Caco-2 (cell line): Measurements from ENCODE around the gene CNTNAP5. TPM values are rescaled to one million over a fixed set of nuclear protein-coding genes. Genes with fewer than 3 reads are reported as not detected.

Experiments
- BruUV-seq: library from RNA; stranded (reverse); fragments of 400-500 nt; replicated peaks from 2 replicates; lab custom pipeline; 2021; lab: Mats Ljungman, UMichigan
- CTCF ChIA-PET: fragments of 300-600 bp; sonication (Branson Sonifier 250); formaldehyde crosslinking; loops from one replicate; lab custom pipeline; 2022; ENCODE audit warnings: antibody characterized with exemption; lab: Charles Lee
- POLR2A ChIA-PET: fragments of 300-600 bp; sonication (Branson Sonifier 250); formaldehyde crosslinking; loops from one replicate; lab custom pipeline; 2022; ENCODE audit warnings: antibody characterized with exemption; lab: Charles Lee
- DNase-seq, 2 experiments: peaks; one replicate each; pipeline versions ENCODE4 v3.0.0 to v3.0.0-alpha.2; 2020 to 2022
- H3K27me3 ChIP-seq: replicated peaks from 2 replicates; pipeline ENCODE4 v1.6.0; 2011; ENCODE audit warnings: low read length; ENCODE audit not compliant: control insufficient read depth, insufficient read depth
- H3K36me3 ChIP-seq: 2 replicates; pipeline ENCODE4 v1.5.1; 2011; ENCODE audit warnings: low read length; ENCODE audit not compliant: control insufficient read depth, insufficient read depth
- H3K4me1 ChIP-seq: fragments of 250-450 bp; sonication (Bioruptor Pico); 2 replicates; pipeline ENCODE4 v1.5.1; 2020; ENCODE audit warnings: mild to moderate bottlenecking
- H3K4me3 ChIP-seq: 2 replicates; pipeline ENCODE4 v1.5.1; 2011; ENCODE audit warnings: low read depth, mild to moderate bottlenecking, control low read depth, low read length
- H3K9me3 ChIP-seq: fragments of 250-450 bp; sonication (Bioruptor Pico); 2 replicates; pipeline ENCODE4 v1.5.1; 2020; ENCODE audit warnings: mild to moderate bottlenecking, moderate library complexity
- H3K27ac Mint-ChIP-seq: one replicate; pipeline ENCODE4 v1.8.0; 2022; ENCODE audit warnings: mixed read lengths; ENCODE audit not compliant: unreplicated experiment
- H3K27me3 Mint-ChIP-seq: one replicate; pipeline ENCODE4 v1.8.0; 2022; ENCODE audit warnings: mixed read lengths; ENCODE audit not compliant: insufficient read depth, unreplicated experiment
- H3K36me3 Mint-ChIP-seq: one replicate; pipeline ENCODE4 v1.8.0; 2022; ENCODE audit warnings: mild to moderate bottlenecking, mixed read lengths; ENCODE audit not compliant: insufficient read depth, unreplicated experiment
- H3K4me1 Mint-ChIP-seq: one replicate; pipeline ENCODE4 v1.8.0; 2022; ENCODE audit warnings: low read depth, mixed read lengths; ENCODE audit not compliant: unreplicated experiment
- H3K4me3 Mint-ChIP-seq: one replicate; pipeline ENCODE4 v1.8.0; 2022; ENCODE audit warnings: mild to moderate bottlenecking, moderate library complexity, mixed read lengths; ENCODE audit not compliant: unreplicated experiment
- H3K9me3 Mint-ChIP-seq: one replicate; pipeline ENCODE4 v1.8.0; 2022; ENCODE audit warnings: mixed read lengths; ENCODE audit not compliant: unreplicated experiment
- intact Hi-C: fragments of 100-400 bp; cut with micrococcal nuclease; formaldehyde crosslinking; loops from one replicate; pipeline ENCODE4 v1.10.0; 2022; ENCODE audit not compliant: unreplicated experiment
- total RNA-seq: library from RNA; stranded (reverse); gene quantifications from 2 replicates; pipeline ENCODE4 v1.2.3, GENCODE V29; 2022
- TF ChIP-seq, protein P1 (sequence below), 2 experiments: fragments of 200-600 bp in 1 of 2; IDR thresholded peaks; 1 replicate in 1 of 2; 2 replicates in 1 of 2; pipeline versions ENCODE4 v1.5.1 to v1.8.0; 2011 to 2022; ENCODE audit warnings: antibody characterized with exemption in 1 of 2, control low read depth in 1 of 2, inconsistent platforms in 1 of 2, low read depth in 1 of 2, low read length in 1 of 2, mild to moderate bottlenecking in 1 of 2, moderate library complexity in 1 of 2; ENCODE audit not compliant: insufficient read depth in 1 of 2, severe bottlenecking in 1 of 2, unreplicated experiment in 1 of 2

The CNTNAP5 gene
- total RNA-seq, 1 experiment from 2014 or later, result 0.14 TPM

DNA sequence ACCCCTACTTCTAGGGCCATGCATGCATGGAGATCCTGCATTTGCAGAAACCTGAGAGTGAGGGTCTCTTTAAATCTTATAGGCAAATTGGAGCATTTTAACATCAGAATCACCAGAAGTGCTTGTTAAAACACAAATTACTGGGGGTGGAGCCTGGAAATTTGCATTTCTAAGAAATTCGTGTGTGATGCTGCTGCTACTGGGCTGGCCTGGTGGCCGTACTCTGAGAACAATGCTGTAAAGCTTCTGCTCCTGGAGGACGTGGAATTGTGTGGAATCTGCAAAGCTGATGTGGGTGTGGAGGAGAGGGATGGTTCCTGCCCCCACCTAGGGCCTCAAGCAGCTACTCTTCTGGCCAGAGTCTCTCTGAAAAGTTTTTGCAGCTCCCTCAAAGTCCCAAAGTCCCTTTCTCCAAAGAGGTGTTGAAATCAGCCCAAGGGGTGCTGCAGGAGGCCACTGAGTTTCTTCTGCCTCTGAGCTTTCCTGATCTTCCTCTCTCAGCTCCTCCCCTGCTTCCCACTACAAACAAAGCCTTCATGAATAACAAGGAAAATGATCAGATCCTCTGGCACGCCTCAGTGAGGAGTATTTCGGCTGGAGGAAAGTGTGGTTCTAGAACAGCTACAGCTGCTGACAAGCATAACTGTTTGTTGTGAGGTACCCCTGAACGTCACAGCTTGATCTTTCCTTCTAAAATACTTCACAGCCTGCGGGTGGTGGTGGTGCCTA is 508.3 kb downstream of the CNTNAP5 start:
- Mint-ChIP-seq H3K9me3 (no peaks in the 10 kb centered on the region), H3K36me3 (no peaks in the 10 kb centered on the region), H3K4me1 (no peaks in the 10 kb centered on the region), H3K27me3 (peaks cover 8% of the 10 kb centered on the region), H3K27ac (no peak overlapping the region), H3K4me3 (no peak overlapping the region)
- POLR2A ChIA-PET, result no interaction called here
- H3K27me3 ChIP-seq, result no peaks in the 10 kb centered on the region; the same call in 1 of the 2 replicates
- H3K4me3 ChIP-seq, result no peak overlapping the region
- CTCF ChIA-PET, result no interaction called here
- no peak for DNase-seq
- intact Hi-C loops, result loop anchor here (1.0 to 10.0 kb wide), 2 partner anchors 25 to 509 kb away; partner anchors contain the start of gene CNTNAP5
- TF ChIP-seq, protein P1, sequence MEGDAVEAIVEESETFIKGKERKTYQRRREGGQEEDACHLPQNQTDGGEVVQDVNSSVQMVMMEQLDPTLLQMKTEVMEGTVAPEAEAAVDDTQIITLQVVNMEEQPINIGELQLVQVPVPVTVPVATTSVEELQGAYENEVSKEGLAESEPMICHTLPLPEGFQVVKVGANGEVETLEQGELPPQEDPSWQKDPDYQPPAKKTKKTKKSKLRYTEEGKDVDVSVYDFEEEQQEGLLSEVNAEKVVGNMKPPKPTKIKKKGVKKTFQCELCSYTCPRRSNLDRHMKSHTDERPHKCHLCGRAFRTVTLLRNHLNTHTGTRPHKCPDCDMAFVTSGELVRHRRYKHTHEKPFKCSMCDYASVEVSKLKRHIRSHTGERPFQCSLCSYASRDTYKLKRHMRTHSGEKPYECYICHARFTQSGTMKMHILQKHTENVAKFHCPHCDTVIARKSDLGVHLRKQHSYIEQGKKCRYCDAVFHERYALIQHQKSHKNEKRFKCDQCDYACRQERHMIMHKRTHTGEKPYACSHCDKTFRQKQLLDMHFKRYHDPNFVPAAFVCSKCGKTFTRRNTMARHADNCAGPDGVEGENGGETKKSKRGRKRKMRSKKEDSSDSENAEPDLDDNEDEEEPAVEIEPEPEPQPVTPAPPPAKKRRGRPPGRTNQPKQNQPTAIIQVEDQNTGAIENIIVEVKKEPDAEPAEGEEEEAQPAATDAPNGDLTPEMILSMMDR (IDR thresholded peaks at IDR 0.05; ENCODE audit: insufficient read depth in 1 of 2, low read depth in 1 of 2, low read length in 1 of 2, severe bottlenecking in 1 of 2, unreplicated experiment in 1 of 2), result no peak
- BruUV-seq, result no TSS peak
- no peaks in the 10 kb centered on the region for H3K4me1 ChIP-seq
- no peaks in the 10 kb centered on the region for H3K36me3 ChIP-seq
- no peaks in the 10 kb centered on the region; the same call in 1 of the 2 replicates for H3K9me3 ChIP-seq

DNA sequence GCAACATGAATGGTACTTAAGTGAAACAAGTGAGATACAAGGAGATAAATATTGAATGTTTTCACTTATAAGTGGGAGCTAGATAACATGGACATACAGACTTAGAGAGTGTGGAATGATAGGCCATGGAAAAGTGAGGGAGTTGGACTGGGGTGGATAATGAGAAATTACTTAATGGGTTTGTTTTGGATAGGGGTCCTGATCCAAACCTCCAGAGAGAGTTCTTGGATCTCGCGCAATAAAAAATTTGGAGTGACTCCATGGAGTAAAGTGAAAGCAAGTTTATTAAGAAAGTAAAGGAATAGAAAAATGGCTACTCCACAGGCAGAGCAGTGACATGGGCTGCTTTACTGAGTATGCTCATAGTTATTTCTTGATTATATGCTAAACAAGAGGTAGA is 508.9 kb downstream of the CNTNAP5 start:
- Mint-ChIP-seq H3K9me3 (no peaks in the 10 kb centered on the region), H3K27ac (no peak overlapping the region), H3K4me3 (no peak overlapping the region), H3K36me3 (no peaks in the 10 kb centered on the region), H3K27me3 (peaks cover 10% of the 10 kb centered on the region), H3K4me1 (no peaks in the 10 kb centered on the region)
- no peak for DNase-seq
- CTCF ChIA-PET, result no interaction called here
- no peaks in the 10 kb centered on the region for H3K4me1 ChIP-seq
- POLR2A ChIA-PET, result no interaction called here
- H3K4me3 ChIP-seq, result no peak overlapping the region
- H3K36me3 ChIP-seq, result no peaks in the 10 kb centered on the region
- no peaks in the 10 kb centered on the region; the same call in 1 of the 2 replicates for H3K9me3 ChIP-seq
- H3K27me3 ChIP-seq, result no peaks in the 10 kb centered on the region; the same call in 1 of the 2 replicates
- TF ChIP-seq, protein P1 (IDR thresholded peaks at IDR 0.05; ENCODE audit: insufficient read depth in 1 of 2, low read depth in 1 of 2, low read length in 1 of 2, severe bottlenecking in 1 of 2, unreplicated experiment in 1 of 2), result no peak
- intact Hi-C loops, result loop anchor here (10.0 kb wide), 1 partner anchor 509 kb away; the partner anchor contains the start of gene CNTNAP5
- no TSS peak for BruUV-seq

DNA sequence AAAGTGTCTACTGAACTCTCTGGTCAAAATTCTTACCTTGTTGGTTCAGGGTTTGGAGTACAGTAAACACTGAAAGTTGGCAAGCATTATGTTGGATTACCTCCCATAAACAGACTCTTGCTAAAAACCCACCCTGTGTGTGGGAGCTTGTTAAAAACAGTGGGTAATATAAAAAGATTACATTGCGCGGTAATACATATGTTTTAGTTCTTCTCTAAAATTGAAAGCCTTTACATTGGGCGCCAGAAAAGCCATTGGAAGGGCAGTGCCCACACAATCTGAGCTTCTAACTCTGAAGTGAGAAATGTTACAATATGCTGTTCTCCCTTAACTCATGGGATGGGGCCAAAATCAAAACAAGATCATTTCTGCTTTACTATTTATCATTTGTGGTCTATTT is 510.7 kb downstream of the CNTNAP5 start:
- Mint-ChIP-seq H3K4me1 (no peaks in the 10 kb centered on the region), H3K27me3 (peaks cover 10% of the 10 kb centered on the region), H3K27ac (no peak overlapping the region), H3K9me3 (no peaks in the 10 kb centered on the region), H3K36me3 (no peaks in the 10 kb centered on the region), H3K4me3 (no peak overlapping the region)
- DNase-seq, result no peak
- no peaks in the 10 kb centered on the region for H3K36me3 ChIP-seq
- TF ChIP-seq, protein P1 (IDR thresholded peaks at IDR 0.05; ENCODE audit: insufficient read depth in 1 of 2, low read depth in 1 of 2, low read length in 1 of 2, severe bottlenecking in 1 of 2, unreplicated experiment in 1 of 2), result no peak
- BruUV-seq, result no TSS peak
- no peaks in the 10 kb centered on the region; the same call in 1 of the 2 replicates for H3K9me3 ChIP-seq
- no peaks in the 10 kb centered on the region; the same call in 1 of the 2 replicates for H3K27me3 ChIP-seq
- intact Hi-C loops, result loop anchor here (10.0 kb wide), 1 partner anchor 511 kb away; the partner anchor contains the start of gene CNTNAP5
- no peaks in the 10 kb centered on the region for H3K4me1 ChIP-seq
- H3K4me3 ChIP-seq, result no peak overlapping the region
- ChIA-PET POLR2A (no interaction called here), CTCF (no interaction called here)
